OCI-LY3 (cell line): ENCODE results near the gene C1QTNF12.

ENCODE experiments used
- H2AFZ ChIP-seq: fragments of 200-600, 300-600 bp; shearing (Covaris generic); 2 replicates; pipeline ENCODE4 v1.6.0; 2014; ENCODE audit warnings: antibody characterized with exemption, low read depth, low read length
- H3K27ac ChIP-seq: fragments of 200-600, 300-600 bp; sonication (generic); 2 replicates; pipeline ENCODE4 v1.5.1; 2014; ENCODE audit warnings: mild to moderate bottlenecking, low read length, moderate library complexity, mixed read lengths
- H3K27me3 ChIP-seq: fragments of 200-600, 300-600 bp; sonication (generic); 2 replicates; pipeline ENCODE4 v1.6.1; 2014; ENCODE audit warnings: low read depth, low read length, mixed read lengths
- H3K36me3 ChIP-seq: fragments of 200-600, 300-600 bp; sonication (generic); replicated peaks from 2 replicates; pipeline ENCODE3; 2014; ENCODE audit warnings: low read depth, low read length, mixed read lengths
- H3K4me1 ChIP-seq: fragments of 300-600, 200-600 bp; sonication (generic); 2 replicates; pipeline ENCODE4 v1.6.1; 2014; ENCODE audit warnings: low read length, mixed read lengths
- H3K4me2 ChIP-seq: fragments of 200-600, 300-600 bp; sonication (generic); 2 replicates; pipeline ENCODE4 v1.6.1; 2014; ENCODE audit warnings: low read length, mixed read lengths
- H3K4me3 ChIP-seq: fragments of 300-600, 200-600 bp; sonication (generic); 2 replicates; pipeline ENCODE4 v1.5.1; 2014; ENCODE audit warnings: antibody characterized with exemption, mild to moderate bottlenecking, low read length, moderate library complexity
- H3K79me2 ChIP-seq: fragments of 300-600, 200-600 bp; shearing (Covaris generic); 2 replicates; pipeline ENCODE4 v1.6.1; 2014; ENCODE audit warnings: mild to moderate bottlenecking, low read length, mixed read lengths
- H3K9ac ChIP-seq: fragments of 300-600, 200-600 bp; shearing (Covaris generic); 2 replicates; pipeline ENCODE4 v1.6.0; 2014; ENCODE audit warnings: mild to moderate bottlenecking, low read length, moderate library complexity
- H3K9me3 ChIP-seq: fragments of 200-600, 300-600 bp; shearing (Covaris generic); 2 replicates; pipeline ENCODE4 v1.6.1; 2014; ENCODE audit warnings: low read length, mixed read lengths; ENCODE audit not compliant: insufficient read depth
- H4K20me1 ChIP-seq: fragments of 200-600, 300-600 bp; sonication (generic); 2 replicates; pipeline ENCODE4 v1.6.1; 2016; ENCODE audit warnings: low read length, mixed read lengths; ENCODE audit not compliant: insufficient read depth
- CTCF ChIP-seq: fragments of 200-600, 300-600 bp; sonication (generic); IDR thresholded peaks from 2 replicates; pipeline ENCODE4 v1.5.1; 2014; ENCODE audit warnings: antibody characterized with exemption, low read length, low read depth
- EZH2phosphoT487 ChIP-seq: fragments of 200-600 bp; shearing (Covaris generic); IDR thresholded peaks from 2 replicates; pipeline ENCODE4 v1.6.1; 2018; ENCODE audit warnings: antibody characterized with exemption, mixed run types, low read depth

Gene C1QTNF12

GRCh38 chr1:1238702-1239178 lies 7.8 kb downstream of the C1QTNF12 start:
- Histone ChIP-seq H3K9ac (no peak overlapping the region), H3K27me3 (0 out of 2 replicates have a peak, but pooled peaks cover 3% of the 10 kb centered on the region), H3K27ac (no peak overlapping the region), H3K4me2 (no peak overlapping the region), H3K36me3 (peaks cover 10% of the 10 kb centered on the region), H3K4me1 (no peaks in the 10 kb centered on the region), H2AFZ (no peak overlapping the region), H3K79me2 (peaks cover 8% of the 10 kb centered on the region), H3K4me3 (no peak overlapping the region), H4K20me1 (peaks cover 6% of the 10 kb centered on the region; the same call in 1 of the 2 replicates), H3K9me3 (no peaks in the 10 kb centered on the region)
- TF ChIP-seq EZH2phosphoT487 (no peak), CTCF (no peak)

- Histone ChIP-seq H4K20me1 (peaks cover 8% of the 10 kb centered on the region; the same call in 1 of the 2 replicates), H2AFZ (no peak overlapping the region)
Measured at GRCh38 chr1:1237874-1238701, 8.4 kb downstream of the C1QTNF12 start.

GRCh38 chr1:1236945-1237873 lies 9.3 kb downstream of the C1QTNF12 start:
- Histone ChIP-seq H3K4me2 (no peak overlapping the region), H3K36me3 (peaks cover 20% of the 10 kb centered on the region), H3K79me2 (peaks cover 22% of the 10 kb centered on the region), H3K27me3 (0 out of 2 replicates have a peak, but pooled peaks cover 3% of the 10 kb centered on the region), H3K9ac (no peak overlapping the region), H3K4me3 (no peak overlapping the region), H3K9me3 (no peaks in the 10 kb centered on the region), H4K20me1 (peaks cover 8% of the 10 kb centered on the region; the same call in 1 of the 2 replicates), H3K27ac (no peak overlapping the region), H3K4me1 (peaks cover 8% of the 10 kb centered on the region), H2AFZ (no peak overlapping the region)
- TF ChIP-seq EZH2phosphoT487 (no peak), CTCF (no peak)

More at GRCh38 chr1:1237874-1238701, 8.4 kb downstream of the C1QTNF12 start:
- peaks cover 17% of the 10 kb centered on the region for H3K36me3 ChIP-seq
- no peak overlapping the region for H3K9ac ChIP-seq
- peaks cover 14% of the 10 kb centered on the region for H3K79me2 ChIP-seq
- H3K27me3 ChIP-seq: 0 out of 2 replicates have a peak, but pooled peaks cover 3% of the 10 kb centered on the region
- no peaks in the 10 kb centered on the region for H3K9me3 ChIP-seq
- H3K4me2 ChIP-seq: no peak overlapping the region
- no peak overlapping the region for H3K4me3 ChIP-seq
- H3K4me1 ChIP-seq: peaks cover 4% of the 10 kb centered on the region
- H3K27ac ChIP-seq: no peak overlapping the region
- TF ChIP-seq CTCF (no peak), EZH2phosphoT487 (no peak)
